Neuronal stem cell (in vitro differentiated cells): ENCODE results near the gene FBXO33.
A peak's percentile ranks its signal among the peaks of the same experiment; 100 is the strongest.

Experiments used
- DNase-seq: peaks from one replicate; pipeline ENCODE4 v3.0.0-alpha.2; 2013; ENCODE audit warnings: low spot score
- H2AFZ ChIP-seq: one replicate; pipeline ENCODE4 v1.6.1; 2013; ENCODE audit warnings: mild to moderate bottlenecking, low read length, inconsistent platforms
- H2AK5ac ChIP-seq: 2 replicates; pipeline ENCODE4 v1.6.1; 2013; ENCODE audit warnings: low read depth, mild to moderate bottlenecking, inconsistent platforms, low read length, moderate library complexity, mixed read lengths
- H2BK120ac ChIP-seq: 2 replicates; pipeline ENCODE4 v1.6.1; 2013; ENCODE audit warnings: low read depth, mild to moderate bottlenecking, inconsistent platforms, low read length, moderate library complexity, mixed read lengths
- H2BK12ac ChIP-seq: one replicate; pipeline ENCODE4 v1.6.1; 2013; ENCODE audit warnings: low read length, inconsistent platforms
- H2BK15ac ChIP-seq: 2 replicates; pipeline ENCODE4 v1.6.1; 2013; ENCODE audit warnings: mild to moderate bottlenecking, low read length, inconsistent platforms, mixed read lengths
- H2BK5ac ChIP-seq: one replicate; pipeline ENCODE4 v1.6.1; 2013; ENCODE audit warnings: inconsistent platforms, mild to moderate bottlenecking, low read length, moderate library complexity
- H3K14ac ChIP-seq: one replicate; pipeline ENCODE4 v1.6.1; 2013; ENCODE audit warnings: low read length, inconsistent platforms
- H3K18ac ChIP-seq: 2 replicates; pipeline ENCODE4 v1.6.1; 2013; ENCODE audit warnings: low read length, inconsistent platforms
- H3K23ac ChIP-seq: 2 replicates; pipeline ENCODE4 v1.6.1; 2013; ENCODE audit warnings: low read depth, mild to moderate bottlenecking, mixed read lengths, low read length, inconsistent platforms; ENCODE audit not compliant: poor library complexity
- H3K27ac ChIP-seq: replicated peaks from 3 replicates; pipeline ENCODE4 v1.5.1; 2013; ENCODE audit warnings: low read length, inconsistent platforms
- H3K27me3 ChIP-seq, 3 experiments: 2 replicates each; pipeline ENCODE4 v1.6.1; 2013; ENCODE audit warnings: low read length in 3 of 3, mild to moderate bottlenecking in 2 of 3, inconsistent platforms in 1 of 3, low read depth in 1 of 3, mixed read lengths in 1 of 3, moderate library complexity in 1 of 3; ENCODE audit not compliant: control insufficient read depth in 3 of 3, insufficient read depth in 3 of 3
- H3K36me3 ChIP-seq, 2 donors: replicated peaks in 1 of 2; 2 replicates each; pipeline ENCODE4 v1.6.1; 2013; ENCODE audit warnings: low read length in 2 of 2; ENCODE audit not compliant: control insufficient read depth in 2 of 2, insufficient read depth in 2 of 2
- H3K4ac ChIP-seq: 2 replicates; pipeline ENCODE4 v1.6.1; 2013; ENCODE audit warnings: inconsistent platforms, mild to moderate bottlenecking, low read length, moderate library complexity
- H3K4me1 ChIP-seq, 2 donors: 1 replicate in 1 of 2; 2 replicates in 1 of 2; pipeline ENCODE4 v1.6.1; 2013; ENCODE audit warnings: low read length in 2 of 2, low read depth in 1 of 2; ENCODE audit not compliant: control insufficient read depth in 2 of 2, insufficient read depth in 1 of 2
- H3K4me2 ChIP-seq: one replicate; pipeline ENCODE4 v1.6.1; 2013; ENCODE audit warnings: mild to moderate bottlenecking, low read length, inconsistent platforms; ENCODE audit not compliant: insufficient read depth, poor library complexity, severe bottlenecking
- H3K4me3 ChIP-seq, 2 donors: 2 replicates each; pipeline ENCODE4 v1.5.1; 2013; ENCODE audit warnings: low read length in 2 of 2, mild to moderate bottlenecking in 2 of 2, inconsistent platforms in 1 of 2, moderate library complexity in 1 of 2
- H3K79me1 ChIP-seq: one replicate; pipeline ENCODE4 v1.6.1; 2013; ENCODE audit warnings: low read depth, mild to moderate bottlenecking, inconsistent platforms, low read length, moderate library complexity
- H3K9ac ChIP-seq: one replicate; pipeline ENCODE4 v1.6.1; 2013; ENCODE audit warnings: mild to moderate bottlenecking, low read depth, low read length, inconsistent platforms; ENCODE audit not compliant: poor library complexity
- H3K9me3 ChIP-seq, 2 donors: replicated peaks in 1 of 2; 2 replicates each; pipeline versions ENCODE3 to v1.6.1; 2013; ENCODE audit warnings: low read length in 2 of 2, mild to moderate bottlenecking in 2 of 2, inconsistent platforms in 1 of 2, low read depth in 1 of 2, mixed read lengths in 1 of 2, moderate library complexity in 1 of 2; ENCODE audit not compliant: control insufficient read depth in 2 of 2, insufficient read depth in 1 of 2
- H4K8ac ChIP-seq: one replicate; pipeline ENCODE4 v1.6.1; 2013; ENCODE audit warnings: low read depth, mild to moderate bottlenecking, inconsistent platforms, low read length, moderate library complexity
- H4K91ac ChIP-seq: one replicate; pipeline ENCODE4 v1.6.1; 2013; ENCODE audit warnings: low read length, low read depth, mild to moderate bottlenecking, inconsistent platforms; ENCODE audit not compliant: poor library complexity
- WGBS, 2 donors: extraction: QIAGEN DNeasy Blood & Tissue Kit; methylation state at CpG; one replicate each; pipeline ENCODE4 v1.1.7; 2013; ENCODE audit warnings: missing lambda C conversion rate in 2 of 2, mixed read lengths in 1 of 2; ENCODE audit not compliant: insufficient read length in 2 of 2, insufficient replicate concordance in 1 of 2; ENCODE audit errors: extremely low coverage in 2 of 2; 5-methylcytosine and 5-hydroxymethylcytosine counted together

Gene FBXO33

GRCh38 chr14:39374851-39375250 lies 57.4 kb downstream of the FBXO33 start:
- Histone ChIP-seq H3K4ac (no peak overlapping the region), H3K9me3 (no peaks in the 10 kb centered on the region), H3K14ac (no peak overlapping the region), H3K27me3 (no peaks in the 10 kb centered on the region), H3K79me1 (no peaks in the 10 kb centered on the region), H2BK15ac (no peak overlapping the region), H3K23ac (no peak overlapping the region), H2AFZ (no peak overlapping the region), H4K8ac (no peak overlapping the region), H2BK12ac (no peak overlapping the region), H3K36me3 (peaks cover 0 to 2% of the 10 kb centered on the region in 2 donors), H2AK5ac (no peak overlapping the region), H3K4me2 (no peak overlapping the region), H2BK5ac (no peak overlapping the region), H2BK120ac (no peak overlapping the region), H3K18ac (no peak overlapping the region), H3K4me3 (no peak overlapping the region), H3K4me1 (peaks cover 0 to 6% of the 10 kb centered on the region in 2 donors), H4K91ac (no peak overlapping the region), H3K9ac (no peak overlapping the region), H3K27ac (no peak overlapping the region)
- no peak for DNase-seq

- Histone ChIP-seq H3K4me2 (no peak overlapping the region), H3K4me1 (peaks cover 3 to 14% of the 10 kb centered on the region in 2 donors), H3K27ac (no peak overlapping the region), H3K79me1 (no peaks in the 10 kb centered on the region), H3K4me3 (no peak overlapping the region), H3K4ac (no peak overlapping the region), H3K23ac (no peak overlapping the region), H2BK5ac (no peak overlapping the region), H3K36me3 (peaks cover 0 to 2% of the 10 kb centered on the region in 2 donors), H2AFZ (no peak overlapping the region), H3K14ac (no peak overlapping the region), H3K27me3 (no peaks in the 10 kb centered on the region), H3K18ac (no peak overlapping the region), H2BK12ac (no peak overlapping the region), H2BK120ac (no peak overlapping the region), H4K91ac (no peak overlapping the region), H2BK15ac (no peak overlapping the region), H4K8ac (no peak overlapping the region), H3K9me3 (no peaks in the 10 kb centered on the region), H3K9ac (no peak overlapping the region), H2AK5ac (no peak overlapping the region)
- DNase-seq: no peak
- no CpG with 5 or more reads among the region's 1 CpG for WGBS, 2 donors
Measured at GRCh38 chr14:39372656-39373055, 59.6 kb downstream of the FBXO33 start.

- no peak overlapping the region for H2AFZ ChIP-seq
- DNase-seq: no peak
- H3K4me2 ChIP-seq: no peak overlapping the region
- H3K27ac ChIP-seq: peak overlapping the region; percentile 1
- H4K91ac ChIP-seq: no peak overlapping the region
- no CpG with 5 or more reads among the region's 12 CpGs for WGBS, 2 donors
- H3K4ac ChIP-seq: peak overlapping the region; percentile 23
- H2BK5ac ChIP-seq: no peak overlapping the region
- peak overlapping the region; percentile 67 for H3K23ac ChIP-seq
- H3K4me3 ChIP-seq: no peak overlapping the region
- no peak overlapping the region for H3K18ac ChIP-seq
- H3K14ac ChIP-seq: no peak overlapping the region
- no peak overlapping the region for H3K9ac ChIP-seq
- no peaks in the 10 kb centered on the region for H3K79me1 ChIP-seq
- H4K8ac ChIP-seq: peak overlapping the region; percentile 65
- no peak overlapping the region for H2BK15ac ChIP-seq
- no peak overlapping the region for H2BK120ac ChIP-seq
- H2BK12ac ChIP-seq: peak overlapping the region; percentile 58
- H3K4me1 ChIP-seq: peaks cover 3 to 23% of the 10 kb centered on the region in 2 donors
- H3K9me3 ChIP-seq: peaks cover 0 to 3% of the 10 kb centered on the region in 2 donors
- H3K36me3 ChIP-seq: peaks cover 0 to 2% of the 10 kb centered on the region in 2 donors
- H3K27me3 ChIP-seq: no peaks in the 10 kb centered on the region
- H2AK5ac ChIP-seq: peak overlapping the region; percentile 45
Measured at GRCh38 chr14:39370415-39370814, 61.8 kb downstream of the FBXO33 start.

GRCh38 chr14:39369029-39369428 lies 63.2 kb downstream of the FBXO33 start:
- no peaks in the 10 kb centered on the region for H3K27me3 ChIP-seq
- H3K36me3 ChIP-seq: peaks cover 0 to 2% of the 10 kb centered on the region in 2 donors
- H3K4me2 ChIP-seq: peak overlapping the region; percentile 26
- no peak overlapping the region for H4K91ac ChIP-seq
- no peak overlapping the region for H4K8ac ChIP-seq
- H3K4me1 ChIP-seq: peaks cover 3 to 23% of the 10 kb centered on the region in 2 donors
- no peak overlapping the region for H3K27ac ChIP-seq
- H3K4ac ChIP-seq: no peak overlapping the region
- no peak overlapping the region for H2AK5ac ChIP-seq
- H3K23ac ChIP-seq: no peak overlapping the region
- H2AFZ ChIP-seq: no peak overlapping the region
- DNase-seq: no peak
- no peak overlapping the region for H2BK12ac ChIP-seq
- H3K4me3 ChIP-seq: no peak overlapping the region
- H3K9me3 ChIP-seq: peaks cover 3 to 5% of the 10 kb centered on the region in 2 donors
- no peak overlapping the region for H3K18ac ChIP-seq
- no peak overlapping the region for H3K9ac ChIP-seq
- no peak overlapping the region for H2BK120ac ChIP-seq
- no peak overlapping the region for H2BK15ac ChIP-seq
- no CpG with 5 or more reads among the region's 2 CpGs for WGBS, 2 donors
- no peak overlapping the region for H3K14ac ChIP-seq
- no peaks in the 10 kb centered on the region for H3K79me1 ChIP-seq
- no peak overlapping the region for H2BK5ac ChIP-seq
